ENCODE data around the gene C16orf78. TPM values are rescaled to one million over a fixed set of nuclear protein-coding genes. Genes with fewer than 3 reads are reported as not detected.

C16orf78 gene
- total and polyA plus RNA-seq, 10 donors: not detected

DNA sequence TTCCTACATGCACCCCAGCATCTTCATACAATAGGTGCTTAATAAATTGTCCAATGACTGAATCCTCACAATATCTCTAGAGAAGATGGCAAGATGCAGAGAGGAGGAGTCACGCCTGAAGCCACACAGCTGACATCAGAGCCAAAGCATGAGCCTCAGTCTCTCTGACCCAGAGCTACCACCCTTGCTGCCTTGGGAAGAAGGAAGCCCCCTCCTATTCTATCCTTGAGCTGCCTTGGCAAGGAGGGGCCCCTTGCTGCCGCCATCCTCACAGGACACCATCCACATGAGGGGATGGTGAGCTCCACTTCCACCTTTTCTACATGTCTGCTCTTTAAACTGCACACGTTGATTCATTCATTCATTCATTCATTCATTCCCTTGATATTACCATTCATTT, 37.0 kb upstream of the C16orf78 start:
- H3K9me3 ChIP-seq: no peaks in the 10 kb centered on the region
- H3K4me1 ChIP-seq: no peaks in the 10 kb centered on the region
- no peak for DNase-seq
- peaks cover 0 to 55% (median 0%) of the 10 kb centered on the region in 7 donors for H3K27me3 ChIP-seq (replicated peaks in 1 of 7)
- no peak overlapping the region for H3K4me3 ChIP-seq
- intact Hi-C loops (cut with DNase I; ENCODE audit: low total_unique reads): no loop called here
- H3K36me3 ChIP-seq: no peaks in the 10 kb centered on the region
- TF ChIP-seq, protein P1, sequence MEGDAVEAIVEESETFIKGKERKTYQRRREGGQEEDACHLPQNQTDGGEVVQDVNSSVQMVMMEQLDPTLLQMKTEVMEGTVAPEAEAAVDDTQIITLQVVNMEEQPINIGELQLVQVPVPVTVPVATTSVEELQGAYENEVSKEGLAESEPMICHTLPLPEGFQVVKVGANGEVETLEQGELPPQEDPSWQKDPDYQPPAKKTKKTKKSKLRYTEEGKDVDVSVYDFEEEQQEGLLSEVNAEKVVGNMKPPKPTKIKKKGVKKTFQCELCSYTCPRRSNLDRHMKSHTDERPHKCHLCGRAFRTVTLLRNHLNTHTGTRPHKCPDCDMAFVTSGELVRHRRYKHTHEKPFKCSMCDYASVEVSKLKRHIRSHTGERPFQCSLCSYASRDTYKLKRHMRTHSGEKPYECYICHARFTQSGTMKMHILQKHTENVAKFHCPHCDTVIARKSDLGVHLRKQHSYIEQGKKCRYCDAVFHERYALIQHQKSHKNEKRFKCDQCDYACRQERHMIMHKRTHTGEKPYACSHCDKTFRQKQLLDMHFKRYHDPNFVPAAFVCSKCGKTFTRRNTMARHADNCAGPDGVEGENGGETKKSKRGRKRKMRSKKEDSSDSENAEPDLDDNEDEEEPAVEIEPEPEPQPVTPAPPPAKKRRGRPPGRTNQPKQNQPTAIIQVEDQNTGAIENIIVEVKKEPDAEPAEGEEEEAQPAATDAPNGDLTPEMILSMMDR (IDR thresholded peaks at IDR 0.05 in 8 of 11, conservative IDR thresholded peaks at IDR 0.05 in 3 of 11): no peak
- TF ChIP-seq POLR2A (IDR thresholded peaks at IDR 0.05): no peak
- no peak for TF ChIP-seq POLR2AphosphoS5 (IDR thresholded peaks at IDR 0.05)
- H3K27ac ChIP-seq: no peak overlapping the region
- 67 to 92% (median 81%) methylated on average over 3 of the region's 3 CpGs for WGBS, 5 donors

DNA sequence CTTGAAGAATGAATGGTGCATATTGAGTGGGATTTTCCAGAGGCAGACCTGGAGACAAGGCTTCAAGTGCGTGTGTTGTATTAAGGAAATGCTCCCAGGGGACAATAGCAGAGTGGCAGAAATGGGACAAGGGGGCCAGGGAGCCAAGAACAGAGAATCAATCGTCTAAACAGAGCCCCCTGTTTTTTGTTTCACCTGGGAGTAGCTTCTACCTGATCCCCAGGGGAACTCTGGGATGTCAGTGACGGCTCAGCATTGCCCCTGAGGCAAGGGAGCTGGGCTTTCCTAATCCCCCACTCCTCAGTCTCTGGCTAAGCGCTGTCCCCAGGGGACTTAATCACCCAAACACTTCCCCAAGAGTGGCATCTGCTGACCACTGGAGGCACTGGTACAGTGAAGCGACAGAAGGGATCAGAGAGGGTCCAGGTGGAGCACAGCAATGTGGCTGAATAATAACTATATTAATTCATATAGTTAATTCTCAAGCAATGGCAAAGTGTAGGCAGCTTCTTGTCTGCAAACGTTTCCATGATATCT, 35.7 kb upstream of the C16orf78 start:
- no peak for DNase-seq
- Histone ChIP-seq H3K4me3 (no peak overlapping the region), H3K36me3 (no peaks in the 10 kb centered on the region), H3K27ac (no peak overlapping the region), H3K4me1 (no peaks in the 10 kb centered on the region), H3K27me3 (replicated peaks in 1 of 7) (peaks cover 0 to 60% (median 0%) of the 10 kb centered on the region in 7 donors), H3K9me3 (no peaks in the 10 kb centered on the region)
- intact Hi-C loops (cut with DNase I; ENCODE audit: low total_unique reads): no loop called here
- WGBS, 5 donors: 54 to 69% (median 57%) methylated on average over 6 of the region's 6 CpGs
- no peak for TF ChIP-seq POLR2A (IDR thresholded peaks at IDR 0.05)
- no peak for TF ChIP-seq POLR2AphosphoS5 (IDR thresholded peaks at IDR 0.05)
- TF ChIP-seq, protein P1 (IDR thresholded peaks at IDR 0.05 in 8 of 11, conservative IDR thresholded peaks at IDR 0.05 in 3 of 11): no peak

DNA sequence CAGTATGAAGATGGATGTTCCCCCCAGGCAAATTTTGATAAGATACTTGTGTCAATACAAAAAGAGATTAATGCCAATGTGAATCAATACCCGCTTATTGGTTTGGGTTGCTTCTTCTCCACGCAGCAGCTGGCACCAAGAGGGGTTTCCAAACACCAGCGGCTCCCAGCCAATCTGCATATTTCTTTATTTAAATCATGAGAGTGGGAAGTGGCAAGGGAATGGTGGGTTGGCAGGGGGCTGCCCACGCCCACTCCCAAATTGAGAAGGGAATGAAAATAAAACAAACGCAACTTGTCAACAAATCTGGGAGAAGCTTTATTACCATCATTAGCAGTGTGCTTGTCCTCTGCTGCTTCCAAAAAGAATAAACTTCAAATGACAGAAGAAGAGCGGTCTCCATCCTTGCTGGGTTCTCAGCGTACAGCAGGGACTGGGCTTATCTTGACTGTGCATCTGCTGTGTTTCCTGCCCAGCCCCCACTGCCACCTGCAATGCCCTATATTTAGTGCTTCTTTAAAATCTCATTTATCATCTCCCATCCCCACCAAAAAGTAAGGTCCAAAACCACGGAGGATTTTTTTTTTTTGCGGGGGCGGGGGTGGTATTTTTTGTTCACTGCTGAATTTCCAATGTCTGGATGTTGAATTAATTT, 34.9 kb upstream of the C16orf78 start:
- intact Hi-C loops (cut with DNase I; ENCODE audit: low total_unique reads): no loop called here
- H3K27ac ChIP-seq: no peak overlapping the region
- H3K4me3 ChIP-seq: no peak overlapping the region
- no peaks in the 10 kb centered on the region for H3K9me3 ChIP-seq
- no peaks in the 10 kb centered on the region for H3K36me3 ChIP-seq
- TF ChIP-seq, protein P1 (IDR thresholded peaks at IDR 0.05 in 8 of 11, conservative IDR thresholded peaks at IDR 0.05 in 3 of 11): no peak
- no peak for TF ChIP-seq POLR2AphosphoS5 (IDR thresholded peaks at IDR 0.05)
- no peak for TF ChIP-seq POLR2A (IDR thresholded peaks at IDR 0.05)
- 23 to 48% (median 31%) methylated on average over 10 of the region's 10 CpGs for WGBS, 5 donors
- H3K4me1 ChIP-seq: no peaks in the 10 kb centered on the region
- H3K27me3 ChIP-seq (replicated peaks in 1 of 7): peaks cover 0 to 60% (median 0%) of the 10 kb centered on the region in 7 donors
- DNase-seq: no peak

DNA sequence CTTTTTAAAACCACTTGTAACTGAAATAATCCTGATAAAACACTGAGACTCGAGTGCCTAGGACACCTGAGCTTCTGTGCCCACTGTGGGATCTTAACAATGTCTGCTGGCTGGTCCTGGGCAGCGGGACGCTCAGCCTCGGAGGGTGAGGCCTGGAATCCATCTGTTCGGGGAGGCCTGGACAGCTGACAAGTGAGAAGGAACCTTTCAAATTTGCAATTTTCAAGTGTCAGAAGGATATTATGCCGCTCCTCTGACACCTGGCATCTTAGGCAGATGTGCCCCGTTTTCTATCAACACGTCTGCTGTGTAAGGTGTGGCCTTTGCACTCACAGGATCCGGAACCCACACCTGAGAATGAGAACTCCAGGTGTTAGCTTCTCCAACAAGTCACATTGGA, 33.1 kb upstream of the C16orf78 start:
- intact Hi-C loops (cut with DNase I; ENCODE audit: low total_unique reads): no loop called here
- no peaks in the 10 kb centered on the region for H3K9me3 ChIP-seq
- no peak for DNase-seq

More for the DNA sequence above, 33.1 kb upstream of the C16orf78 start:
- Histone ChIP-seq H3K27ac (no peak overlapping the region), H3K27me3 (replicated peaks in 1 of 7) (peaks cover 0 to 60% (median 0%) of the 10 kb centered on the region in 7 donors), H3K4me3 (no peak overlapping the region), H3K4me1 (no peaks in the 10 kb centered on the region), H3K36me3 (no peaks in the 10 kb centered on the region)
- TF ChIP-seq, protein P1 (IDR thresholded peaks at IDR 0.05 in 8 of 11, conservative IDR thresholded peaks at IDR 0.05 in 3 of 11): no peak
- TF ChIP-seq POLR2A (IDR thresholded peaks at IDR 0.05) (no peak), POLR2AphosphoS5 (IDR thresholded peaks at IDR 0.05) (no peak)
- 83 to 87% (median 86%) methylated on average over 8 to 9 of the region's 9 CpGs for WGBS, 5 donors

Data from spleen (tissue), 11 donors.